HG03571 (cell line): Measurements from ENCODE around the gene SLC19A2.
"Not testable (repeated sequence)": the region's sequence is repeated elsewhere in the genome, so short reads cannot be mapped to it uniquely, and the experiment has no call there.

Experiments used
- ATAC-seq: cut with Tn5 transposase; IDR thresholded peaks from one replicate; pipeline ENCODE4 v1.9.1; 2021; ENCODE audit not compliant: unreplicated experiment

SLC19A2 gene

GRCh38 chr1:169485431-169486280 lies at the start of gene SLC19A2:
Gene SLC19A2, minus strand, starts transcription at chr1:169485944. Its CDS starts 178 bp downstream, at chr1:169485766.
- peak; percentile 99 for ATAC-seq

- no peak for ATAC-seq
Measured at GRCh38 chr1:169534653-169535052, 48.9 kb upstream of the SLC19A2 start.

- not testable (repeated sequence) for ATAC-seq
Measured at GRCh38 chr1:169533528-169534190, 47.9 kb upstream of the SLC19A2 start.

- no peak for ATAC-seq
Measured at GRCh38 chr1:169530448-169530847, 44.7 kb upstream of the SLC19A2 start.

GRCh38 chr1:169529068-169529642 lies 43.4 kb upstream of the SLC19A2 start:
- ATAC-seq, result no peak

- ATAC-seq, result no peak
Measured at GRCh38 chr1:169528215-169529067, 42.7 kb upstream of the SLC19A2 start.

- ATAC-seq, result no peak
Measured at GRCh38 chr1:169527451-169528214, 41.9 kb upstream of the SLC19A2 start.

GRCh38 chr1:169527001-169527400 lies 41.3 kb upstream of the SLC19A2 start:
- no peak for ATAC-seq

- ATAC-seq, result no peak
Measured at GRCh38 chr1:169526120-169526832, 40.5 kb upstream of the SLC19A2 start.

- ATAC-seq, result no peak
Measured at GRCh38 chr1:169525391-169525790, 39.6 kb upstream of the SLC19A2 start.

GRCh38 chr1:169523904-169524303 lies 38.2 kb upstream of the SLC19A2 start:
- no peak for ATAC-seq

- no peak for ATAC-seq
Measured at GRCh38 chr1:169521226-169521625, 35.5 kb upstream of the SLC19A2 start.

- ATAC-seq, result no peak
Measured at GRCh38 chr1:169517558-169518186, 31.9 kb upstream of the SLC19A2 start.

- no peak for ATAC-seq
Measured at GRCh38 chr1:169515641-169516040, 29.9 kb upstream of the SLC19A2 start.

- ATAC-seq, result no peak
Measured at GRCh38 chr1:169514566-169515270, 29.0 kb upstream of the SLC19A2 start.

GRCh38 chr1:169513208-169513607 lies 27.5 kb upstream of the SLC19A2 start:
- ATAC-seq, result no peak

GRCh38 chr1:169511316-169512005 lies 25.7 kb upstream of the SLC19A2 start:
- no peak for ATAC-seq

GRCh38 chr1:169510060-169510459 lies 24.3 kb upstream of the SLC19A2 start:
- no peak for ATAC-seq
